Epithelial cell of esophagus (primary cell): ENCODE measurements around the gene CACNA1D.

ENCODE experiments used
- DNase-seq: peaks from one replicate; pipeline ENCODE4 v3.0.0; 2010; ENCODE audit warnings: low read depth
- H3K4me3 ChIP-seq: 2 replicates; pipeline ENCODE4 v1.5.1; 2011; ENCODE audit warnings: mild to moderate bottlenecking, low read length, control low read depth
- CTCF ChIP-seq: IDR thresholded peaks from 2 replicates; pipeline ENCODE4 v1.5.1; 2011; ENCODE audit warnings: low read depth, mild to moderate bottlenecking, low read length, control low read depth, inconsistent platforms; ENCODE audit not compliant: insufficient read depth; ENCODE audit errors: missing control alignments

The CACNA1D gene

GRCh38 chr3:53478166-53478830 is 16.1 kb upstream of the CACNA1D start:
- no peak overlapping the region for H3K4me3 ChIP-seq
- no peak for DNase-seq
- TF ChIP-seq CTCF, result no peak

GRCh38 chr3:53478921-53479664 is 15.3 kb upstream of the CACNA1D start:
- no peak for TF ChIP-seq CTCF
- DNase-seq, result no peak
- H3K4me3 ChIP-seq, result no peak overlapping the region

- H3K4me3 ChIP-seq, result no peak overlapping the region
- DNase-seq, result no peak
- no peak for TF ChIP-seq CTCF
Observed at GRCh38 chr3:53482227-53482626, 12.2 kb upstream of the CACNA1D start.

GRCh38 chr3:53483821-53484220 is 10.6 kb upstream of the CACNA1D start:
- TF ChIP-seq CTCF, result no peak
- no peak overlapping the region for H3K4me3 ChIP-seq
- DNase-seq, result no peak

- no peak for DNase-seq
- H3K4me3 ChIP-seq, result no peak overlapping the region
- no peak for TF ChIP-seq CTCF
Observed at GRCh38 chr3:53484984-53485383, 9.4 kb upstream of the CACNA1D start.

GRCh38 chr3:53485675-53486403 is 8.6 kb upstream of the CACNA1D start:
- H3K4me3 ChIP-seq, result no peak overlapping the region
- TF ChIP-seq CTCF, result no peak
- no peak for DNase-seq
